Measurements from ENCODE around the gene DGCR8. TPM values are rescaled to one million over a fixed set of nuclear protein-coding genes. Genes with fewer than 3 reads are reported as not detected.

Gene DGCR8
- total RNA-seq, 2 experiments from 2014 or later = 64.9 to 67.9 TPM

DNA sequence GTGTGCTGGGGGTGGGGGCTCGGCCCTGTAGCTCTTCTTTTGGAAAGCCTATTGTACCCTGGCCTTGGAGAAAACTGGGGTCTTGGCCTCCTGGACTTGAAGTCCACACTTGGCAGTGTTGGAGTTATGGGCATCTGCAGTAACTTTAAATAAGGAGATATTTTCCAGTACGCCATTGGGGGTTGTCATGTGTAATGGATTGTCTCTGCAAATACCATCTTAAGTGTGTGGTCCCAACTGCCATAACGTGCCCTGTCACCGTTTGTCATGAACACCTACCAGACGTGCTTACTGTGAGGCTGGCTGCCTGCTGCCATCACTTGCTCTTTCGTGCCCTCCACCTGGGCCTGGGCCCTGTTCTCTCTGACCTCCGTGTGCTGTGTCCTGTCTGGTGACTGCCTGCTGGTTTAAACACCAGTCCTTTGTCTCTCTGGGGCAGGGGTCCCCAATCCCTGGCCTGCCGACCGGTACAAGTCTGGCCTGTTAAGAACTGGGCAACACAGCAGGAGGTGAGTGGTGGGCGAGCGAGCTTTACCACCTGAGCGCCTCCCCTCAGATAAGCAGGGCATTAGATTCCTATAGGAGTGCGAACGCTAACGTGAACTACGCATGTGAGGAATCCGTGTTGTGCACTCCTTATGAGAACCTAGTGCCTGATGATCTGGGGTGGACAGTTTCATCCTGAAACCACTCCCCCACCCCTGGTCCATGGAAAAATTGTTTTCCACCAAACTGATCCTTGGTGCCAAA is 48.0 kb downstream of the DGCR8 start:
- CTCF ChIA-PET = interaction anchor here (1.1 to 4.1 kb wide), 3 partner anchors 9 to 157 kb away, joined by 3 to 21 read pairs (median 5); no protein-coding TSS in a partner anchor
- POLR2A ChIA-PET = interaction anchor here (2.7 kb wide), 1 partner anchor 10 kb away, joined by 17 read pairs; the partner anchor contains the start of gene TRMT2A

DNA sequence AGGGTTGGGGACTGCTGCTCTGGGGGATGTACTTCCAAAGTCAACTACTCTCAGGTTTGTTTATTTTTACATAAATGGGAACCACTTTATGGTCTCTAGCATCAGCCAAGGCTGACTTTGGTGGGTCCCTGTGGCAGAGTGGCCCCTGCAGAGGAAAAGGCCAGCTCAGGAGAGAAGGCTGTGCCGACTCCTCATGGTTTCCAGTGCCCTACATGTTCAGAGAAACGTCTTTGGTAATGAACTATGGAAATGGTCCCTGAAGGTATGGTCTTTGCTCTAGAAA is 48.5 kb downstream of the DGCR8 start:
- CTCF ChIA-PET = interaction anchor here (1.1 to 4.1 kb wide), 4 partner anchors 9 to 158 kb away, joined by 3 to 21 read pairs (median 10); partner anchors contain the start of gene TRMT2A

DNA sequence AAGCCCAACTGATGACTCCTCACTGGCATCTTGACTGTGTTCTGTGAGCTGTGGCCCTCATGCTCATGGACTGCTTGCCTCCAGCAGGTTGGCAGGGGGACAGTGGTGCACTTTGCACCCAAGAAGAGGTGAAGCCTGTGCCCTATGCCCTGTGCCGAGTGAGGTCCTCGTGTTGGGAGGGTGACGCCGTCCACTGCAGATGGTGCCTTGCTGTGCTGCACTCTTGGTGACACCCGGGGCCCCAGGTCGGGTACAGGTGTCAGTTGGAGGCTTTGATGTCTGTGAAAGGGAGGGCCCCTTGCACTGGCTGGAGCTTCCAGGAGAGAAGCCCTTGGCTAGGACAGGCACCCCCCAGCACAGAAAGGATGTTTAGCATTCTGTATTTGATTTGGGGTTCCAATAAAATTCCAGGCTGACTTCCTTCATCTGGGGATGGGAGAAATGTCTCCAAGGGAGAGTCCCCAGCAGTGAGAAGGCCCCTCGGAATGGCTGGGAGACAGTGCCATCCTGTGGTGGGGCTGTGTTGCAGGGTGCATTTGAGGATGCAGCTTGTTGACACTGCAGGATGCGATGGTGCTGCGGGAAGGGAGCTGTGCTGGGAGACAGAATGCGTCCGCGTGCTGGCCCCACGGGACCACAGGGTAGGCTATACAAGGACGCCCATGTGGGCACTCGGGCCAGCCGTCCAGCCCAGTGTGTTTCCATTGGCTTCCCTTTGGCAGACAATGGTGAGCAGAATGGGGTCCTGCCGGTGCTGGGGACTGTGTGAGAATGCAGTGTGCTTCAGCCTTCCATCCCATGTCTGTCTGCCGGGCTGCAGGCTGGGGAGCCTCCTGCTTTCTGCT is 49.1 kb downstream of the DGCR8 start:
- ChIA-PET POLR2A (interaction anchor here (2.7 kb wide), 1 partner anchor 11 kb away, joined by 17 read pairs; the partner anchor contains the start of gene TRMT2A), CTCF (interaction anchor here (0.5 to 4.1 kb wide), 8 partner anchors 8 to 399 kb away, joined by 3 to 21 read pairs (median 3); partner anchors contain the start of gene TRMT2A)

More for the DNA sequence above, 48.5 kb downstream of the DGCR8 start:
- POLR2A ChIA-PET = interaction anchor here (2.7 kb wide), 1 partner anchor 11 kb away, joined by 17 read pairs; the partner anchor contains the start of gene TRMT2A

DNA sequence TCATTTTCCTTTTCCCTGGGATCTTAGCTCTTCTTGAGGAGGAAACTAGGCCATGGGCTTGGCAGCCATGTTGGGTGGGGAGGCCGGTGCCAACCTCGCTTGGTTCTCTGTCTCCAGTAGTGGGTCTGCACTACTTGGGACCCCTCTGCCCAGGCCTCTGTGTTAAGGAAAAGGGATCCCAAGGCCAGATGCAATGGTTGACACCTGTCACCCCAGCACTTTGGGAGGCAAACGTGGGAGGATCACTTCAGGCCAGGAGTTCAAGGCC is 49.6 kb downstream of the DGCR8 start:
- POLR2A ChIA-PET = interaction anchor here (2.7 kb wide), 1 partner anchor 12 kb away, joined by 17 read pairs; the partner anchor contains the start of gene TRMT2A
- CTCF ChIA-PET = interaction anchor here (0.7 to 4.1 kb wide), 7 partner anchors 8 to 182 kb away, joined by 3 to 21 read pairs (median 3); partner anchors contain the start of gene TRMT2A

DNA sequence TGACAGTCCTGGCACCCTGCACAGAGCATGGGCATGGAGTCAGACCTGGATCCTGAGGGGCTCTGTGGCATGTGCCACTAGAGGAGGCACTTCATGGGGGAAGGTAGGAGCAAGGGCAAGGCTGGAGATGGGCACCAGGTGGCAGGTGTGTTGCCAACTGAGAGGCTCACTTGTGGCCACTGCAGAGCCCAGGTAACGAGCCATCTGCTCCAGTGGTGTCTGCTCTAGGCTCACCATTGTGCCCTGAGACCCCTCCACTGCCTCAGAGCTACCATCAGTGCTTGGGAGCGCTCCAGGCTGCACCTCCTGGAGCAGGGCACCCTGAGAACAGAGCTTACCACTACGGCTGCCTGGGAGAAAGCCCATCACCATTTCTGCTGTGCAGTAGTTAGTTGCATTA is 50.3 kb downstream of the DGCR8 start:
- POLR2A ChIA-PET = interaction anchor here (2.7 kb wide), 1 partner anchor 12 kb away, joined by 17 read pairs; the partner anchor contains the start of gene TRMT2A
- CTCF ChIA-PET = interaction anchor here (2.2 to 4.1 kb wide), 3 partner anchors 7 to 160 kb away, joined by 5 to 21 read pairs (median 14); partner anchors contain the start of gene TRMT2A

DNA sequence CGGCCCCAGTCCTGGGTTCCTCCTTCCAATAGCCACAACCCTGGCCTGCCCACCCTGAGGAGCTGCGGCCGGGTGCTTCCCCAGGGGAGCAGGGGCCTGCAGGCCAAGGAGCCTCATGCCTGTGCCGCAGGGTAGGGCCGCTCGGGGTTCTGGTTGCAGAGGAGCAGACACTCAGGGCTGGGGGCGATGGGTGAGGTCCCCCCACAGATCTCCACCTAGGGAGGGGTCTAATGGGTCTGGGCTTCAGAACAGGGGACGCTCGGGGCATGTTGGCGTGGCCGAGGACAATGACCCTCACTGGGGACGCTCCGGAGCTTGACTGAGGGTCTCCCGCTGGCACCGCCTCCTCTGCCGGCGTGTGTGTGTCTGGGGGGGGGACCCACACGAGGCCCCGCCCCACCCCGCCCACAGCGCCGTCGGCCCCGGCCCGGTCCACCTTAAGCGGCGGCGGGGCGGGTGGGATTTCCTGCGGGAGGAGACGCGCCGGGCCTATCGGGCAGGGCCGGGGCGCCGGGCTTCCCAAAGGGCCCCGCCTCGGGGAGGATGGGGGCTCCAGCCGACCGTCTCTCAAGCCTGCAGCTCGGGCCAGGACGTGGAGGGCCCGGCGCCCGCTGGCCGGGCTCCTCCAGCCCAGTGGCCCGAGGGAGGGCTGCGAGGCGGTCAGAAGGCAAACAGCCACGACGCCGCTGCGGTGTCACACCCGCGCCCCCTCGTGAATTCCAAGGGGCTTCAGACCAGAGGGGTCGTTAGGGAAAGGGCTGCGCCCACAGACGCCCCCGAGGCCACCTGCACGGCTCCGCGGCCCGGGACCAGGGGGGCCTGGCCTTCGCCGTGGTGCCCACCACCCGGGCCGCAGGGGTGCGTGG is 50.9 kb downstream of the DGCR8 start:
- POLR2A ChIA-PET = interaction anchor here (0.6 to 2.7 kb wide), 2 partner anchors 13 kb away, joined by 3 to 17 read pairs; partner anchors contain the start of gene TRMT2A

DNA sequence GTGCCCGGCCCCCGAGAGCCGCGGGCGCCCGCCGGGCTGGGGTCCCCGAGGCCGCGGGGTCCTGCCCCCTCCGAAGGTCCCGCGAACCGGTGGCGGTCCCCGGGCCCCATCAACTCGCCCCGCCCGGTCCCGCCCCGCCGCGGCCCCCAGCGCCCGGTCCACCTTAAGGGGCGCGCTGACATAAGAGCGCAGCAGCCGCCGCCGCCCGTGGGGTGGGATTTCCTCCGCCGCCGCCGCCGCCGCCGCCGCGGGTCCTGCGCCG is 51.5 kb downstream of the DGCR8 start, which contains the start of gene ZDHHC8:
TSS of gene ZDHHC8 (plus strand) at position 208 of the 262 bp plus-strand sequence. CDS start 144 bp downstream, outside the sequence.
- ChIA-PET CTCF (interaction anchor here (3.1 kb wide), 1 partner anchor 14 kb away, joined by 14 read pairs; the partner anchor contains the start of gene TRMT2A), POLR2A (interaction anchor here (0.6 kb wide), 1 partner anchor 13 kb away, joined by 3 read pairs; no protein-coding TSS in a partner anchor)

More for the DNA sequence above, 50.9 kb downstream of the DGCR8 start:
- CTCF ChIA-PET = interaction anchor here (3.1 to 4.1 kb wide), 2 partner anchors 13 to 160 kb away, joined by 14 to 21 read pairs; partner anchors contain the start of gene TRMT2A

DNA sequence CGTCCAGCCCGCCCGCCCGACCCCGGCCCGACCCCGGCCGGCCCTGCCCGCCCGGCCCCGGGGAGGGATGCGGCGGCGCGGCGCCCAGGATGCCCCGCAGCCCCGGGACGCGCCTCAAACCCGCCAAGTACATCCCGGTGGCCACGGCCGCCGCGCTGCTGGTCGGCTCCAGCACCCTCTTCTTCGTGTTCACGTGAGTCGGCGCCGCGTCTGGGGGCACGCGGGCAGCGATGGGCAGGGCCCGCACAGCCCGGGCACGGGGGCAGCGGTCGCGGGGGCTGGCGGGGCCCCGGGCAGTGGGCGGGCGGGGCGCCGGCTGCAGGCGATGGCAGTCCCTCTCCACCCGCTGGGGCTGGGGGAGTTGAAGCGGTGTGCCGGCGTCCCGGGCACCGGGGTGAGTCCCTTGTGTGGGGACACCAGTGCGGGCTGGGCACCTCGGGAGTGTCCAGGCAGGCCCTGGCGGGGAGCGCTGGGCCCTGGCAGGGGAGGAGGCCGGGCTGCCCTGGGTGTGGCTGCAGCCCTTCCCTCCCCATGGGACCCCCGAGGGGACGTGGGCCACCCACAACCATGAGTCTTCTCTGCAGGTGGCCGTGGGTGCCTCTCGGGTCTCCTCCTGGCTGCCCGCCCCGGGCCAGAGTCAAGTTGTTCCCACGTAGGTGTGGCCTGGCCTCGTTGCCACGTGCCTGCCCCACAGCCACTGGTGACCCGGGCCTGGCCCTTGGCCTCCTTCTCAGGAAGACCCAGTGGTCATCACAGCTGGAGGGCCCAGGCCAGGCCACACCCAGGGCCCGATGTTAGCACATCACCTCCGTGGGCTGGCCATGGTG is 52.0 kb downstream of the DGCR8 start:
- ChIA-PET POLR2A (no interaction called here), CTCF (no interaction called here)

DNA sequence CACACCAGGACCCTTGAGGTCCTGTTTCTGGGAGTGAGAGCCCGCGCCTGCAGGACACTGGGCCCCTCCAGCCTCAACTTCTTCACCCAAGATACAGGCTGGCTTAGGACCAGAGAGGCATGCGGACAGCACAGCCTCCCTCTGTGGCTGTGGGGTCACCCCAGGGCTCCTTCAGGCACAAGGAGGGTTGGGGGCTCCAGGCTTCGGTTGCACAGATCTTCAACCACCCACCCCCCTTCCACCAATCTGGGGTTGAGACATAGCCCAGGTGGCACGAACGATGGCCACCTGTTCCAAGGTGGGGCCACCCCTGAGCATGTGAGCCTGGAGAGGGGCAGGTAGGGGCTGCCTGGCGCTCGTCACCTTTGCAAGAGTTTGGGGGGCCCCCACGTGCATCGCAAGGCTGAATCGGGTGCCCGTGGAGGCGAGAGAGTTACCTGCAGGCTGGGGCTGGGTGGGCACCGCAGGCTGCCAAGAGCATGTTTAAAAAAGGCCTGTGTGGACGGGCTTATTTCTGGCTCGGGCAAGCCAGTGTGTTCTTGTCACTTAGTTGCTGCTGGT is 52.7 kb downstream of the DGCR8 start:
- ChIA-PET POLR2A (no interaction called here), CTCF (no interaction called here)

DNA sequence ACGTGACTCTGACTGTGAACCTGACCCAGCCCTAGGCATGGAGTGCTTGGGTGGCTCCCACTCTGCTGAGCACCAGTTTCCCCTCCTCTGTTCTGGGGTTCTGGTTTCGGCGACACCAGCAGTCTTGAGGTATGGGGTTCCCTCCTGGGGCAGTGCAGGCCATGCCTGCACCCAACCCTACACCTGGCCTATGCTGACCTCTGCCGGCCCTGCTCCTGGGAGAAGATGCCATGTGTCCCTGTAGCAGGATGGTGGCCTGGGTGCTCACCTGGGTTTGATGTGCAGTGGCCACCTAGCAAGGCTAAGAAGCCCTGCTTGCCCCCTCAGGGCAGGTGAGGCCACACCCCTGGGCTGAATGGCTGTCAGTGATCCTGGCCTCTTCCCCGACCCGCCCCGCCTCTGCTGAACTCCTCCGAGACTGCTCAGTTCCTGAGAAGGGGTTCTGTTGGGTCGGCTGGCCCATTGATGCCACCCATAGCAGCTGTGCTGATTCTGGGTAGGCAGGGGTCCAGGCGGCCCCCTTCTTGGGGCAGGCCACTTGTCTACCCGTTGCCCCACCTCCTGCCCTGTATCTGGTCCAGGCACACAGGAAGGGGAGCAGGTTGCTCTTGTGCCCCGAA is 54.0 kb downstream of the DGCR8 start:
- POLR2A ChIA-PET = no interaction called here
- CTCF ChIA-PET = interaction anchor here (0.6 kb wide), 1 partner anchor 49 kb away, joined by 3 read pairs; no protein-coding TSS in a partner anchor

DNA sequence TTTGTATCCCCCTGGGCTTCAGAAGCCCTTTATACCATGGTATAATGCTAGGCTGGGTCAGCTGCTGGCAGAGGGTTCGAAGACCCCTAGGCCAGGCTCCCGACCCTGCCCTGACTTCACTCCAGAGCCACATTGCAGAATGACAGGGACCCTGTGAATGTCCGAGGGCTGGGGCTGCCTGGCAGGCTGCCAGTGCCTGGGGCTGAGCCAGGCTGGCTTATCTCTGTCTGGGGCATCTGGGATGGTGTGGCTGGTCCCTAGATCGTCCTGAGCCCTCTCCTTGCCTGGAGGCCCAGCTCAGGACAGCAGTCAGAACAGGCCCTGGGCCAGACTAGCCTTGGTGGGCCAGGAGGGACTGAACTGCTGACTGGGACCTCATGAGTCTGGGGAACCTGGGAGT is 55.2 kb downstream of the DGCR8 start:
- ChIA-PET POLR2A (no interaction called here), CTCF (no interaction called here)

DNA sequence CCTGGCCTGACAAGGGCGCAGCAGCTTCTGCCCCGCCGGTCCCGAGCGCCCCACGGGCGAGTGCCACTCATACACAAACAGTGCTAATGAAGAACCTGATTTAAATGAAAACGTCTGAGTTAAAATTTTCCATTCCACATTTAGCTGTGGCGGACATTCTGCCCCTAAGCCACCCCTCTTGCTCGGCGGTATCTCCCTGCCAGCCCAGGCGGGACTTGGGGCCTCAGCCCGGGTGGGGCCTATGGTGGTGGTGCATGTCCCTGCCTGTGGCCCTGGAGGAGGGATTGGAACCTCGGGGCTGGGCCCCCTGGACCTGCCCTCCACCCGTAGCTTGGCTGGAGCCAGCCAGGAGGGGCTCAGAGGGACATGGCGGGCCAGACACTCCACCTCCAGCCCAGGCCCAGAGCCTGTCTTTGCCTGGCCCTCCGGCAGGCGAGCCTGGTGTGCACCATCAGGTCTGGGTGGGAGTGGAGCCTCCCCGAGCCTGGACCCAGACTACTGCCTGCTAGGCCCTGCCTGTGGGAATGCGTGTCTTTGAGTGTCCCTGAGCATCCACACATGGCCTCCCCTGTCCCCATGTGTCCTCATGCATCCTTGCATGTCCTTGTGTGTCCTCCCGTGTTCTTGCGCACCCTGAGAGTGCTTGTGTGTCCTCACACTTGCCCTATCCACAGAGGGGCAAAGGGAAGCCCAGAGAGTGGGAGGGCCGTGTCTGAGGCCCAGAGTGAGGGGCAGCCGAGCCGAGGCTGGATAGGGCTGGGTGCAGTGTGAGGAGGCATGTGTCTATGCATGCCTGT is 56.0 kb downstream of the DGCR8 start:
- POLR2A ChIA-PET = no interaction called here
- CTCF ChIA-PET = no interaction called here

DNA sequence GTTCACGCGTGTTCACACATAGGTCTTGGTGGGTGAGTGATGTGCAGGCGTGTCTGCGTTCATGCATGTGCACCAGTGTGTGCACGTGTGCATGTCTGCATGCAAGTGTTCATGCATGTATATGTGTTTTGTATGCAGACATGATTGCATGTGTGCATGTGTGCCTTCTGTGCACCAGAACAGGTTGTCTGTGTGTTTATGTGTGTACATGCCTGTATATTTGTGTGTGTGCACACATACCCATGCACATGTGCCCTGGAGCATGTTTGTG is 56.5 kb downstream of the DGCR8 start:
- ChIA-PET CTCF (interaction anchor here (1.6 kb wide), 1 partner anchor 7 kb away, joined by 5 read pairs; no protein-coding TSS in a partner anchor), POLR2A (no interaction called here)

DNA sequence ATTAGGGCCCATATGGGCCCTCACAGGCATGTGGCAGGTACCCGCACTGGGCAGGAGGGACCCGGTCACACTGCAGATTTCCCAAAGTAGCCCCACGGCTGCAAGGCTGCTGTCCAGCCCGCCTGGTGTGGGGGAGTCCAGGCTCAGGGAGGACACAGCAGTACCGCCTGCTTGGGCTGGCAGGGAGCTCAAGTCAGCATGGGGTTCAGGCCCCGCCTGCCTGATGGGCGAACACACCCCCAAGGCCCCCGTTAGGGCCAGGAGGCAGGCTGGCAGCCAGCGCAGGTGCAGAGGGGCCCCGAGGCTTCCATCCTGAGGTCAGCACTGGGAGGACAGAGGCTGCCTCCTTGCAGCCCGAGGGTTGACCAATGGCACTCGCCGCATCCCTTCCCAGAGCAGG is 57.1 kb downstream of the DGCR8 start:
- POLR2A ChIA-PET = no interaction called here
- CTCF ChIA-PET = interaction anchor here (1.6 kb wide), 1 partner anchor 8 kb away, joined by 5 read pairs; no protein-coding TSS in a partner anchor

DNA sequence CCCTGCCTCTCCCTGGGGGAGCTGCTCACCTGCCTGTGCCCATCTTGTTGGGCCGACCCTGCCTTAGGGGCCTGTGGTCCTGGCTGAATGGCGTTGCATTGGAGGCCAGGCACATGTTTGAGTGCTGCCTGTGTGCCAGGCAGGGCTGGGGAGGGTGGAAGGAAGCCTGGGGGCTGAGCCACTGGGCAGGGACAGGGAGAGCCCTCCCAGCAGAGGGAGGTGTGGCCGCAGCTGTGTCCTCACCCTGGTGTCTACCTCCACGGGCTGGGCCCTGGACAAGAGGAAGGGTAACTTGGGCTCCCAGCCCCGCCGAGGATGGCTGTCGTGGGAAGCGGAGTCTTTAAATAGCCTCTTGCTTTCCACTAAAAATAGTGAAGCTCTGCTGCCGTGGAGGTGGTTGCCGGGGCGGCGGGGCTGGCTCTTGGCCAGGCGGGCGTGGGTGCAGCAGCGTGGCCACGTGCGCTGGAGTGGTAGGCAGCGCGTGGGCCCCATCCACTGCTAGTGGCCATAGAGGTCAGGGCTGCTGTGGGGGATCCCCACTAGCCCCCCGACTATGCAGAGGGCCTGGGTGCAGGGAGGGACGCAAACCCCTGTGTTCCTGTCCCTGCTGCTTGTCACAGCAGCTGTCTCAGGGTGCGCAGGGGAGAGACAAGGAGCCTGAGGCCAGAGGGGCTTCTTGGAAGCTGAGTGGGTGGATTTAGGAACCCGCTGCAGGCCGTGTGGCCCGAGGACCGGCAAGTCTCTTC is 57.8 kb downstream of the DGCR8 start:
- POLR2A ChIA-PET = no interaction called here
- CTCF ChIA-PET = interaction anchor here (1.6 kb wide), 1 partner anchor 9 kb away, joined by 5 read pairs; no protein-coding TSS in a partner anchor

DNA sequence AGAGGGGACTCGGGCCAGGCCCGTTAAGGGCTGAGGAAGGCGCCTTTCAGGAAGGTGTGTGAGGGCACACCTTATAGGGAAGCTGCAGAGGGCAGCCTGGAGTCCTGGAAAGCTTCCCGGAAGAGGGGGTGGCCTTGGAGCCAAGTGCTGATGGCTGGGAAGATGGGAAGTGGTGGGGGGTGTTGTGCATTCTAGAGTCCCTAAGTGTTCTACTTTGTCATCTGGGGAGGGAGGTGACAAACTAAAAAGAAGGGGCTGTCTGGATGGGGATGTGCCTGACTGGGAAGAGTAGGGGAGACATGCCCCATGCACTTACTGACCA is 58.3 kb downstream of the DGCR8 start:
- ChIA-PET POLR2A (no interaction called here), CTCF (interaction anchor here (0.8 to 1.6 kb wide), 2 partner anchors 9 to 147 kb away, joined by 3 to 5 read pairs; no protein-coding TSS in a partner anchor)
